Measurements from ENCODE around the gene ADGRV1. TPM values are rescaled to one million over a fixed set of nuclear protein-coding genes. Genes with fewer than 3 reads are reported as not detected.
A peak's percentile ranks its signal among the peaks of the same experiment; 100 is the strongest.

Gene ADGRV1
- total and polyA plus RNA-seq, 9 of the 15 experiments (the other 6 are each of a cell fraction or from before 2014, with no cell fraction given), result 21.7 to 156 (median 58.2) TPM

DNA sequence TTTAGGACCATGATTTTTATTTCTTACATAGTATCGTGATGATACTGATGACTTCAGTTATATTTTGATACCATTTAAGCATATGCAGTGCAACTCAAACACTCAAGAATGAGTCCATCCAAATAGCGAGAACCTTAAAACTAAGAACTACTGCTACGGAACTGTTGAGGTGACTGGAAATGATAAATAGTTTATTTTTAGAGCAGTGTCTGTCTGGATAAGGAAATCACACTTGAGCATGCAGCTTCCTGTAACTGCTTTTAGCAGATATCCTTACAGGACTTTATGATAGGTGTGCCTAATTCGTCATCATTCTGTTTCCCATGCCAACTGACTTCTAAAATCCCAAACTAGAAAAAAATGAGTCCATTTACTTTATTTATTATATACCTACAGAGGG, 85.5 kb downstream of the ADGRV1 start (continued):
- no peak for TF ChIP-seq FOXA3 (CRISPR knock-in tag; conservative IDR thresholded peaks at IDR 0.05 in 1 of 2, IDR thresholded peaks at IDR 0.05 in 1 of 2)
- TF ChIP-seq ELF2 (CRISPR knock-in tag; IDR thresholded peaks at IDR 0.05), result no peak
- no peak for TF ChIP-seq ZNF121 (CRISPR knock-in tag; conservative IDR thresholded peaks at IDR 0.05)
- TF ChIP-seq EGR1 (conservative IDR thresholded peaks at IDR 0.05), result no peak
- no peak for TF ChIP-seq ZNF764 (CRISPR knock-in tag; IDR thresholded peaks at IDR 0.05; ENCODE audit: low read depth)
- peak; percentile 96 for TF ChIP-seq HDAC3 (IDR thresholded peaks at IDR 0.05; ENCODE audit: borderline replicate concordance, partially characterized antibody)
- no peak for TF ChIP-seq PHF20 (IDR thresholded peaks at IDR 0.05; ENCODE audit: partially characterized antibody)
- TF ChIP-seq ZNF253 (CRISPR knock-in tag; conservative IDR thresholded peaks at IDR 0.05), result no peak
- TF ChIP-seq ZNF3 (CRISPR knock-in tag; IDR thresholded peaks at IDR 0.05), result no peak
- TF ChIP-seq NR2C1 (IDR thresholded peaks at IDR 0.05), result no peak
- peak; percentile 60 for TF ChIP-seq NR2C1 (tag; IDR thresholded peaks at IDR 0.05)
- no peak for TF ChIP-seq RBM25 (IDR thresholded peaks at IDR 0.05; ENCODE audit: low read depth, low read length, severe bottlenecking)
- no peak for TF ChIP-seq FIP1L1 (IDR thresholded peaks at IDR 0.05; ENCODE audit: low read depth, low read length, poor library complexity, severe bottlenecking)
- TF ChIP-seq, protein P1, sequence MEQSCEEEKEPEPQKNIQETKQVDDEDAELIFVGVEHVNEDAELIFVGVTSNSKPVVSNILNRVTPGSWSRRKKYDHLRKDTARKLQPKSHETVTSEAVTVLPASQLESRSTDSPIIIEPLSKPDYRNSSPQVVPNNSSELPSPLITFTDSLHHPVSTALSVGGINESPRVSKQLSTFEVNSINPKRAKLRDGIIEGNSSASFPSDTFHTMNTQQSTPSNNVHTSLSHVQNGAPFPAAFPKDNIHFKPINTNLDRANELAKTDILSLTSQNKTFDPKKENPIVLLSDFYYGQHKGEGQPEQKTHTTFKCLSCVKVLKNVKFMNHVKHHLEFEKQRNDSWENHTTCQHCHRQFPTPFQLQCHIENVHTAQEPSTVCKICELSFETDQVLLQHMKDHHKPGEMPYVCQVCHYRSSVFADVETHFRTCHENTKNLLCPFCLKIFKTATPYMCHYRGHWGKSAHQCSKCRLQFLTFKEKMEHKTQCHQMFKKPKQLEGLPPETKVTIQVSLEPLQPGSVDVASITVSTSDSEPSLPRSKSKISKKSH (CRISPR knock-in tag; IDR thresholded peaks at IDR 0.05), result no peak
- no peak for TF ChIP-seq ZNF79 (CRISPR knock-in tag; IDR thresholded peaks at IDR 0.05; ENCODE audit: low read depth)
- peak in 1 of 2 experiments; percentile 21; a peak in 1 of 4 replicates for TF ChIP-seq RAD21 (CRISPR knock-in tag; conservative IDR thresholded peaks at IDR 0.05 in 1 of 2, IDR thresholded peaks at IDR 0.05 in 1 of 2)
- TF ChIP-seq SMARCC2 (IDR thresholded peaks at IDR 0.05; ENCODE audit: low read depth), result peak; percentile 85
- TF ChIP-seq, protein P2, sequence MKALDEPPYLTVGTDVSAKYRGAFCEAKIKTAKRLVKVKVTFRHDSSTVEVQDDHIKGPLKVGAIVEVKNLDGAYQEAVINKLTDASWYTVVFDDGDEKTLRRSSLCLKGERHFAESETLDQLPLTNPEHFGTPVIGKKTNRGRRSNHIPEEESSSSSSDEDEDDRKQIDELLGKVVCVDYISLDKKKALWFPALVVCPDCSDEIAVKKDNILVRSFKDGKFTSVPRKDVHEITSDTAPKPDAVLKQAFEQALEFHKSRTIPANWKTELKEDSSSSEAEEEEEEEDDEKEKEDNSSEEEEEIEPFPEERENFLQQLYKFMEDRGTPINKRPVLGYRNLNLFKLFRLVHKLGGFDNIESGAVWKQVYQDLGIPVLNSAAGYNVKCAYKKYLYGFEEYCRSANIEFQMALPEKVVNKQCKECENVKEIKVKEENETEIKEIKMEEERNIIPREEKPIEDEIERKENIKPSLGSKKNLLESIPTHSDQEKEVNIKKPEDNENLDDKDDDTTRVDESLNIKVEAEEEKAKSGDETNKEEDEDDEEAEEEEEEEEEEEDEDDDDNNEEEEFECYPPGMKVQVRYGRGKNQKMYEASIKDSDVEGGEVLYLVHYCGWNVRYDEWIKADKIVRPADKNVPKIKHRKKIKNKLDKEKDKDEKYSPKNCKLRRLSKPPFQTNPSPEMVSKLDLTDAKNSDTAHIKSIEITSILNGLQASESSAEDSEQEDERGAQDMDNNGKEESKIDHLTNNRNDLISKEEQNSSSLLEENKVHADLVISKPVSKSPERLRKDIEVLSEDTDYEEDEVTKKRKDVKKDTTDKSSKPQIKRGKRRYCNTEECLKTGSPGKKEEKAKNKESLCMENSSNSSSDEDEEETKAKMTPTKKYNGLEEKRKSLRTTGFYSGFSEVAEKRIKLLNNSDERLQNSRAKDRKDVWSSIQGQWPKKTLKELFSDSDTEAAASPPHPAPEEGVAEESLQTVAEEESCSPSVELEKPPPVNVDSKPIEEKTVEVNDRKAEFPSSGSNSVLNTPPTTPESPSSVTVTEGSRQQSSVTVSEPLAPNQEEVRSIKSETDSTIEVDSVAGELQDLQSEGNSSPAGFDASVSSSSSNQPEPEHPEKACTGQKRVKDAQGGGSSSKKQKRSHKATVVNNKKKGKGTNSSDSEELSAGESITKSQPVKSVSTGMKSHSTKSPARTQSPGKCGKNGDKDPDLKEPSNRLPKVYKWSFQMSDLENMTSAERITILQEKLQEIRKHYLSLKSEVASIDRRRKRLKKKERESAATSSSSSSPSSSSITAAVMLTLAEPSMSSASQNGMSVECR (CRISPR knock-in tag; IDR thresholded peaks at IDR 0.05), result no peak
- no peak for TF ChIP-seq ZNF140 (CRISPR knock-in tag; IDR thresholded peaks at IDR 0.05)
- TF ChIP-seq ELF4 (CRISPR knock-in tag; IDR thresholded peaks at IDR 0.05), result peak; percentile 56; the same call in 1 of the 2 replicates
- TF ChIP-seq MEF2A (IDR thresholded peaks at IDR 0.05; ENCODE audit: control insufficient read depth, low read depth, low read length), result peak; percentile 100
- no peak for TF ChIP-seq ZNF586 (CRISPR knock-in tag; conservative IDR thresholded peaks at IDR 0.05)
- TF ChIP-seq NFE2L1 (tag; IDR thresholded peaks at IDR 0.05; ENCODE audit: borderline replicate concordance, low read depth), result no peak

Measured in K562 (cell line).